Neural progenitor cell (in vitro differentiated cells): ENCODE data around the gene SLC26A4.

Source experiments
- CTCF ChIP-seq: fragments of 200-600 bp; sonication (generic); IDR thresholded peaks from 2 replicates; pipeline ENCODE4 v1.5.1; 2017; ENCODE audit warnings: antibody characterized with exemption, mild to moderate bottlenecking
- EZH2phosphoT487 ChIP-seq: fragments of 200-600 bp; sonication (generic); IDR thresholded peaks from 2 replicates; pipeline ENCODE4 v1.6.1; 2017; ENCODE audit warnings: antibody characterized with exemption

GRCh38 chr7:107638594-107638993, 22.0 kb upstream of the SLC26A4 start:
- TF ChIP-seq CTCF = no peak
- TF ChIP-seq EZH2phosphoT487 = no peak
